Endothelial cell (in vitro differentiated cells): Measurements from ENCODE around the gene TMEM151A. TPM values are rescaled to one million over a fixed set of nuclear protein-coding genes. Genes with fewer than 3 reads are reported as not detected.

Experiments used
- DNase-seq: peaks from one replicate; pipeline ENCODE4 v3.0.0; 2021; ENCODE audit warnings: low spot score
- H3K27ac Mint-ChIP-seq: one replicate; pipeline ENCODE4 v1.8.0; 2021; ENCODE audit warnings: mixed read lengths, inconsistent platforms; ENCODE audit not compliant: unreplicated experiment
- H3K27me3 Mint-ChIP-seq: one replicate; pipeline ENCODE4 v1.8.0; 2021; ENCODE audit warnings: mild to moderate bottlenecking, moderate library complexity, mixed read lengths, inconsistent platforms; ENCODE audit not compliant: unreplicated experiment
- H3K36me3 Mint-ChIP-seq: one replicate; pipeline ENCODE4 v1.8.0; 2021; ENCODE audit warnings: mild to moderate bottlenecking, low read depth, mixed read lengths, inconsistent platforms; ENCODE audit not compliant: unreplicated experiment
- H3K4me1 Mint-ChIP-seq: one replicate; pipeline ENCODE4 v1.8.0; 2021; ENCODE audit warnings: mild to moderate bottlenecking, mixed read lengths, inconsistent platforms; ENCODE audit not compliant: unreplicated experiment
- H3K4me3 Mint-ChIP-seq: one replicate; pipeline ENCODE4 v1.8.0; 2021; ENCODE audit warnings: mild to moderate bottlenecking, mixed read lengths, inconsistent platforms; ENCODE audit not compliant: unreplicated experiment
- H3K9me3 Mint-ChIP-seq: one replicate; pipeline ENCODE4 v1.8.0; 2021; ENCODE audit warnings: mixed read lengths, inconsistent platforms; ENCODE audit not compliant: unreplicated experiment
- CTCF ChIP-seq: fragments of 200-600 bp; sonication (generic); IDR thresholded peaks from one replicate; pipeline ENCODE4 v1.5.0; 2021; ENCODE audit warnings: antibody characterized with exemption; ENCODE audit not compliant: unreplicated experiment
- total RNA-seq: library from RNA; stranded (reverse); fragmentation: NEBNext Ultra II Directional; extraction: Animal tissue kit (Norgen Biotek cat#: 25700); gene quantifications from one replicate; pipeline ENCODE4 v1.2.1, GENCODE V29; 2021; ENCODE audit not compliant: unreplicated experiment

Gene TMEM151A
- total RNA-seq, 1 donor from 2014 or later = not detected

DNA sequence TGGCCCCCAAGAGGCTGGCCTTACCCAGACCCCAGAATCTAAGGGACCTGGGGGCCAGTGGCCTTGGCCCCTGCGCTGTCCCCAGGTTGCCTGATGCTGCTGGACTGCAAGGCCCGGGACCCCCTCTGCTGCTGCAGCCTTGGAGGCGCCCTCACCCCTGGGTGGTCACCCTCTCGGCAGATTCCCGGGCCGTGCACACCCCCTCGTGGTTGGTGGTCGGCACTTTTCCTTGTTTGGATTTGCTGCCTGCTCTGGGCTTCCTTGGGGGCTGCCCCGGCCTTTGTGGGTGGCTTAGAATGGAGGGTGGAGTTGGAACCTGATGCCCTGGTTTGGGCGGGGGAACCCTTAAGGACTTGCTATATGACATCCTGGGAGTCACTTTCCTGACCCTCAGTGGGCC, 39.2 kb downstream of the TMEM151A start:
- no peaks in the 10 kb centered on the region for H3K9me3 Mint-ChIP-seq
- no peak overlapping the region for H3K4me3 Mint-ChIP-seq
- H3K4me1 Mint-ChIP-seq = peaks cover 23% of the 10 kb centered on the region
- peaks cover 11% of the 10 kb centered on the region for H3K27me3 Mint-ChIP-seq
- TF ChIP-seq CTCF = no peak
- H3K27ac Mint-ChIP-seq = no peak overlapping the region
- H3K36me3 Mint-ChIP-seq = peaks cover 8% of the 10 kb centered on the region
- no peak for DNase-seq

DNA sequence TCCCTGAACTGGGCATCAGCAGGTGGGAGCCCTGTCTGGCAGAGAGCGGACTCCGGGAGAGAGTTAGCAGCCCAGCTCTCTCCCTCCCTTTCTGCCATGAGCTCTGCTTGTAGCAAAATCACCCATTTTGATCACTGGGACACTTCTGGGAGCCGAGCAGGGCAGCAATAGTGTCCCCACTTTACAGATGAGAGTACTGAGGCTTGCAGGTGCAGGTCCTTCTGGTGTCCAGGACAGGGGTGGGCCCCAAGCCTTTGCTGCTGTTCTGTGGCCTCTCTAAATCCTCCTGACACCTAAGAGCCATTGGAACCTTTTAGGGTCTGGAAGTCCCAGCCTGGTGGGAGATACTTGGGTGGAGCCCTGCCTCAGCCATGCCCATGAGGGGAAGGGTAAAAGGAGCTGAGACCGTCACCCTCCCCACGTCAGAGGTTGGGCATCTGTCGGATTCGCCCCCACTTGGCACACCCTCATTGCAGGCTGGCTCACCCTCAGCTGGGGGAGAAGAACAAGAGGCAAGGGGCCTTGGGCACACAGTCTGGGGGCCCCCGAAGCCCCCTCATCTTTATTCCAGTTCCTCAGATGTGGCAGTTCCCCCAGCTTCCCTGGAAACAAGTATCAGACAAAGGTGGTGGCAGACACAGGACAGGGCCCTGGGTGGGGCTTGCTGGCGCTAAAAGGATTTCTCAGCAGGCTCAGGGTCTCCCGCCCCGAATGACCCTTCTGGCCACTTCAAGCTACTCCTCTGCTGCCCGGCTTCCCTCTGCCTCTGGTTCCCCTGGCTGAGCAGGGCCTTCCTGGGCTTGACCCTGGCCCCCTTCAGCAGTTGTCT, 40.1 kb downstream of the TMEM151A start:
- no peak overlapping the region for H3K27ac Mint-ChIP-seq
- DNase-seq = no peak
- peaks cover 23% of the 10 kb centered on the region for H3K4me1 Mint-ChIP-seq
- peaks cover 8% of the 10 kb centered on the region for H3K36me3 Mint-ChIP-seq
- H3K4me3 Mint-ChIP-seq = no peak overlapping the region
- no peak for TF ChIP-seq CTCF
- peaks cover 12% of the 10 kb centered on the region for H3K27me3 Mint-ChIP-seq
- no peaks in the 10 kb centered on the region for H3K9me3 Mint-ChIP-seq

DNA sequence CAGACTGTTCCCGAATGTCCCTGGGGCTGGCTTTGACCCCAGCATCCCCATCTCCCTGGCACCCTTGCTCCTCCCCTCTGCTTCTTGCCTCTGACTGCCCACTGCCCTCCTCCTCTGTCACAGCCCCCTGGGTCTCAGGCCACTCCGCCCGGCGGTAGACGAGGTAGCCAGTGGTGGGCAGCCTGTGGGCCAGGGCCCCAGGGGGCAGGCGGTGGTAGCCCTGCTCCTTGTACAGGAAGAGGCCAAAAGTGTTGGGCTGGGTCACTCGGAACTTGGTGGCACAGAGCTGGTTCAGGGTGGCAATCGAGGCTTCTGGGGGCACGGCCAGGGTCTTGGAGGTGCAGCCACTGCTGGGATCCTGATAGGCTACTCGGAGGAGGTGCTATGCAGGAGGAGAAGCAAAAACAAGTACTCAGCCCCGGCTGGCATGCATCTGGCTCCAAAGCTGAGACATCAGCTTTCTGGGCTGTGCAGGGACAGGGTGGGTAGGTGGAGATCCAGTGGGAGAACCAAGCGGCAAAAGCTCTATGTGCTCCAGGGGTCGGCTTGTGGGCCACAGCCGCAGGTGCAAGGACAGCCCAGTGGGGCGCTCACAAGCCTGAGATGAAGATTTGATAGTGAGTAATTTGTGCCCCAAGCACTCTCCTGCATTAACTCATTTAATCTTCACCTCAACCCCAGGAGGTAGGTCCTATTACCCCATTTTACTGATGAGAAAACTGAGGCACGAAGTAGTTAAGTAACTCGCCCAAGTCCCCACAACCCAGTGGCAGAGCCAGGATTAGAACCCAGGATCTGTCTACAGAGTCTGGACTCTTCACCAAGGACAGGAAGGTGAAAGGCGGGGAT, 40.9 kb downstream of the TMEM151A start:
- Mint-ChIP-seq H3K4me1 (peaks cover 17% of the 10 kb centered on the region), H3K27me3 (peaks cover 14% of the 10 kb centered on the region), H3K9me3 (no peaks in the 10 kb centered on the region), H3K36me3 (peaks cover 3% of the 10 kb centered on the region), H3K4me3 (no peak overlapping the region), H3K27ac (no peak overlapping the region)
- DNase-seq = no peak
- TF ChIP-seq CTCF = no peak

- no peaks in the 10 kb centered on the region for H3K9me3 Mint-ChIP-seq
- no peak for DNase-seq
- peaks cover 12% of the 10 kb centered on the region for H3K4me1 Mint-ChIP-seq
- TF ChIP-seq CTCF = no peak
- H3K27me3 Mint-ChIP-seq = peaks cover 14% of the 10 kb centered on the region
- H3K36me3 Mint-ChIP-seq = peaks cover 2% of the 10 kb centered on the region
- no peak overlapping the region for H3K4me3 Mint-ChIP-seq
- H3K27ac Mint-ChIP-seq = no peak overlapping the region
Observed at GRCh38 chr11:66333220-66333877, 41.7 kb downstream of the TMEM151A start.
